Stimulated activated CD4-positive, alpha-beta T cell treated with anti-CD3 and anti-CD28 coated beads, Interleukin-4, amount 100 ng/mL, for 24 hours (primary cell): ENCODE measurements around the gene CTTNBP2.

Experiments used
- DNase-seq: peaks from one replicate; pipeline ENCODE4 v3.0.0-alpha.2; 2020

CTTNBP2 gene

DNA sequence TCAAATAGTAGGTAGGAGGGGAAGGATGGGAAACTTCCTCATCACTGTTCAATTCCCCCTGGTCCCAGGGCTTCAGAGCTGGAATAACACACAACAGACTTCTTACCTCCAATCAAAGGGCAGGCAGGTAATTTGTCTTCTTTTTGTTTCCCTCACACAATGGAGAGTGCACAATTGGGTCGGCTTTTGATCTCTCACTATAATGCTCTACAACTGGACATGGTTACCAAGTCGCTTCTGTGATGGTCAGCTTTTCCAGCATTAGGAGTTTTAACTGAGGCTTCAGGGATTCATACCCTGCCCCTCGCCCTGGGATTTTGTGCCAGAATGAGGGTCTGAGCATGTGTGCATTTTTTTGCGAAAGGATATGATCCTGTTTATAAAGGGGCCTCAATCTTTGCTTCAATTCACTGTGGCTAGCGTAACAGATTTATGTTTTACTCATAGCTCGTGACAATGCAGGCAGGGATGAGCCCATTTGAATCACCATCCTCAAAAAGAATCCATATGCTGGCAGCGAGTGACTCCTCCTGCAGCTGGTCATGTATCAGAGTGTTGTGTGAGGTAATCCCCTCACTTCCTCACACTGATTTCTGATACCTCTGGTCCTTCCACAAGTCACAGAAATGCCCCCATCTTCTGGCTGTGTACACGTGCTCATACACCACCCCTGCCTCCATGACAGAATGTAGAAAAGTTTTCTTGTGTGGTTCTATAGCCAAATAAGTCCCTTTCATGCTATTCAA lies 189.6 kb downstream of the CTTNBP2 start:
- DNase-seq: no peak

DNA sequence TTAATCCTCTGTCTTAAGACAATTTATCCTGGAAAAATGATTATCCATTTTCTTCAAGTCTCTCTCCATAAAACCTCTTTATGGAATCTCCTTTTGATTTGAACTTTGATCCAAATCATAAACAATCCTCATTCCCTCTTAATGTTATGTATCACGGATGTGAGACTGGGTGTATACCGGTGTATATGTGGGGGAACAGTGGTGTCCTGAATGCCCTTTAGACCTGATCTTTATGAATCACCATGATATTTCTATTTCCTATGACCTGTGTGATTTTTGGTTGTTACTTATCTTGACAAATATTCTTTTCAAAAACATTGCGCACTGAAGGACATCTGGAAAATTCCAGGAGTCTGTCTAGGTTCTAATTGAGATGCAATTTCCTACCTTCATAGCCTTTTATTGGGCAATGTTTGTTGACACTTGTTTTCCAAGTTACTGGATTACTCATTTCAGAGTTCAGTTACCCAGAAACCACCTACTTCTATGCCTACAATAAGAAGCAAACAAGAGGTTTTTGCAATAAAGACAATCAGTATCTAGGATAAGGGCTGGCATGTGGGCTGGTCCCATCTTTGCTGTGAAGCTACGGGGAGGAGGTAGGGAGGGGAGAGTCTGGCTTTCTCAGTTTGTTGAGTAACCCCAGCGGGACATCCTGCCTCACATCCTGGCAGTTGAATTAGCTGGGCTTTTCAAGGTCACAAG lies 190.4 kb downstream of the CTTNBP2 start:
- no peak for DNase-seq

DNA sequence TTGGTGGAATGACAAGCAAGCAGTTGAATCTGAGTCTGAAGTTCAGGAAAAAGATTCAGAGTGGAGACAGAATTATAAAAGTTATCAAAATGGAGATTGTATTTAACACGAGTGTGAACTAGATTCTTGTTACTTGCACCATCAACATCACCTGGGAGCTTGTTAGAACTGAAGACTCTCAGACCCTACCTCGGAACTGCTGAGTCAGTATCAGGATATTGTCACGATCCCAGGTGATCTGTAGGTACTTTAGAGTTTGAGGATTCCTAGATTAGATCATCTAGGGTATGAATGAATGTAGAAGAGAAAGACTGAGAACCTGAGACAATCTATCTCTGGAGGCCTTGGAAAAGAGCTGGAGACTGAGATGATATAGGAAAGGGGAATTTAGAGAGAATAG lies 194.1 kb downstream of the CTTNBP2 start:
- no peak for DNase-seq

DNA sequence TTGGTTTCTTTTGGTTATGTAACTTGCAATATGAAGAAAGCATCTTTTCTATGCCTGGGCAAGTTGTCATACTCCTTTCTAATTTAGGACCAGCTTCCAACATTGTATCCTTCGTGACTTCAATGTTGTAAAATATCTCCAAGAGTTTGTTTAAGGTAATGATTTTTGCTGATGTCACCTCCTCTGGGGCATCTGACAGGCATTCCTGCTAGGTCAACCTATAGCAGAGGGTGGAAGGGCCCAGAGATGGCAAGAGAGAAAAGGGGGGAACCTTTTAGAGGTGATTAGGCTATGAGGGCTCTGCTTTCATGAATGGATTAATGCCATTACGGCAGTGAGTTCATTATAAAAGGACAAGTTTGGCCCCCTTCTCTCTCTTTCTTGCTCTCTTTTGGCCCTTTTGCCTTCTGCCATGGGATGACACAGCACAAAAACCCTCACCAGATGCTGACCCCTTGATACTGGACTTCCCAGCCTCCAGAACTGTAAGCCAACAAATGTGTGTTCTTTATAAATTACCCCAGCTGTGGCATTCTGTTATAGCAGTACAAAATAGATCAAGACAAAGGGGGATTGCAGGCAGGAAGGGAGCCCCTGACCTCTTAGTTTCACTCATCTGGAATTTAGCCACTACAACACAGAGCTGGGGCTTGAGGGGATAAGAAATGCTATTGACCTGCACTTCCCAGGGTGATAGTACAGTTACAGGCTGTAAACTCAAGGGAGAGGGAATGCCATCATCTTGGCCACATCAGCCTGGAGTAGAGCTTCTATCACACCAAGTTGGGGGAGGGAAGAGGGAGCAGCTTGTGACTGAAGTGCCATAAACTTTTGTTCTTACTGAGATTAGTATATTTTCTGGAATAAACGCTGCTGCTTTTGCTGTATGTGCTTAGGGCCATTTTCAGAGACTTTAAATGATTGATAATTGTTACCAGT lies 197.5 kb downstream of the CTTNBP2 start:
- DNase-seq: no peak

DNA sequence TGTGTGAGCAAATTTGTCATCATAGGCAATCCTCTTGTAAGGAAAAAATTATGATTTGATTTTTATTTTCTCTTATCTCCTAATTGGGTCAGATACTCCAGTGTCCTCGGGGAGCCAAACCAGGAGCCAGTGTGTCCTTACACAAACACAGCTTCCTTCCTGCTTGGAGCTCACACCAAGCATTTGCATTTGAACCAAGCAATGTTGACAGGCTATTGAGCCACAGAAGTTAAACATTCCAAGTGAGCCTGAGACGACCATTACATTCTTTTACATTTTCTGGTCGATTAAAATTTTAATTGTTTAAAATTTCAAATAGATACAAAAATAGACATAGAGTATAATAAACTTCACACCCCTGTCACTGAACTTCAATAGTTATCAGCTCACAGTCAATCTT lies 198.6 kb downstream of the CTTNBP2 start:
- no peak for DNase-seq

DNA sequence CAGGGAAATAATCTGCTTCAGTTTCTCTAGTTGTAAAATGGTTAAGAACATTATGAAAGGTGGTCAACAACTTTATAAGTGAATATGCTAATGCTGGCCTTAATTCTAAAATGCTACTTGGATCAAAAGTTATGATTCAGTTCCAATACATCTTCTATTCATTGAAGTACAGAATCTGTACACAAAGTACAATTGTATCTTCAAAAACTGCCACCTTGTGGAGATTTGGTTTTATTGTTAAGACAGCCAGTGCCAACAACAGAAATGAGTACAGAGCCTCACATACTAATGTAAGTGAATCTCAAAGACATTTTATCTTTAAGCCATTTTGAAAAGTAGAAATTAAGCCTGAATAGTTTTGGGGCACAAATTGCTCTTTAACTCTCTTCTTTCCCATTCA lies 199.4 kb downstream of the CTTNBP2 start:
- DNase-seq: no peak

DNA sequence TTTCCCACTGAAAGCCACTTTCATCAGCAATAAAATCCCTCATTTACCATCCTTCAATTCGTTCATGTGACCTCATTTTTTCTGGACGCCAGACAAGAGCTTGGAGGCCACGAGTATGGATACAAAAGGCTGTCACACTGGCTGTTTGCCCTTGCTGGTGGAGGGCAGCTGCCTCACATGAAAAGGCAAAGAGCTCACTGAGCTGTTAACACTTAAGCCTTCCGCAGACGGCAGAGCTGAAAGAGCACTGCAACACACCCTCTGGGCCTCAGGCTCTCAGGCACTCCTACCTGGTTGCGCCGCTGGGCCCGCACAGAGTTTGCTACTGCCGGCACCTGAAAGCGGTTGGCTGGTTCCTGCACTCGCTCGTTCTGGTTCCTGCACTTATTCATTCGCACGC lies 199.9 kb downstream of the CTTNBP2 start:
- no peak for DNase-seq

DNA sequence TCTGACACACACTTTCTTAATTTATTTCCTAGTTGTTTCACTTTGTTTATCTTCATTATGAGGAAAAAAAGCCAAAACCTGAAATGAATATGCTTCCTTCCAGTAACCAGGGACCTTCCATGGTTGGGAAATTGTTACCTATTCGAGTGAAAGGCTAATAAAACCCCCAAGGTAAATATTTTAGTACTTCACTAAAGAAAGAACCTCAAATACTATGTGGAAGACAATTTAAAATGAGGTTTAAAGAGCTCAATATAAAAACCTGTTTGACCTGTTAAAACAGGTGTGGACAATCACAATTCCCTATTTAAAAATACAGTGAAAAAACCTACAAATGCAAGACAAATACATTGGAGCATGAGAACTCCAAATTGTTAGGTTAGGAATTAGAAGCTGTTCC lies 200.8 kb downstream of the CTTNBP2 start:
- no peak for DNase-seq

DNA sequence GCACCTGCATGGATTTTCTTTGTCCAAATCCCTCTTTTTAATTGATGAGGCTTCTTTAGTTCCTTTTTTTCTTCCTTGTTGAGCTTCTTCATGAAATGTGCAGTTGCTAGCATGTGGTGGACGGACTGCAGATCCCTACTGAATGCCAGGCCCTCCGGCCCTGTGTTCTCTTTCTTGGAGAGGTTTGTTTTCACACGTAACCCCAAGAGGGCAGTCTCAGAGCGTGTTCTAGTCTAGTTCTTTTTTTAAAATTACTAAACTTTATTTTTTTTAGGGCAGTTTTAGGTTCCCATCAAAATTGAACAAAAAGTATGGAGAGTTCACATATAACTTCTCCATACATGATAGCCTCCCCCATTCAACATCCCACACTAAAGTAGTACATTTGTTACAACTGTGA lies 203.4 kb downstream of the CTTNBP2 start:
- no peak for DNase-seq

DNA sequence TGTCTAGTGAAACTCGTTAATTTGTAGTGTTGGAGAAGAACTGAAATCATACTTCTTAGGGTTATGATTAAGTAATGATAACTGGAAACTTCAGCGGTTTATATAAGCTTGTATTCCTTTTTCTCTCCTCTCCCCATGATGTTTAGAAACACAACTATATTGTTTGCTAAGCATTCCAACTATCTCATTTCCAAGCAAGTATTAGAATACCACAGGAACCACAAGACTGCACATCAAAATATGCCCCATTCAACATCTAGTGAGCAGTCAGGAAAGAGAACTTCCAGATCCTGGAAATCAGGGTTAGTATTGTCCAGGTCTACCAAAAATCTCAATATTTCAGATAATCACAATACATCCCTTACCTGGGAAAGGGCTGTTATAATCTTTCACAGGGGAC lies 205.8 kb downstream of the CTTNBP2 start:
- DNase-seq: no peak

DNA sequence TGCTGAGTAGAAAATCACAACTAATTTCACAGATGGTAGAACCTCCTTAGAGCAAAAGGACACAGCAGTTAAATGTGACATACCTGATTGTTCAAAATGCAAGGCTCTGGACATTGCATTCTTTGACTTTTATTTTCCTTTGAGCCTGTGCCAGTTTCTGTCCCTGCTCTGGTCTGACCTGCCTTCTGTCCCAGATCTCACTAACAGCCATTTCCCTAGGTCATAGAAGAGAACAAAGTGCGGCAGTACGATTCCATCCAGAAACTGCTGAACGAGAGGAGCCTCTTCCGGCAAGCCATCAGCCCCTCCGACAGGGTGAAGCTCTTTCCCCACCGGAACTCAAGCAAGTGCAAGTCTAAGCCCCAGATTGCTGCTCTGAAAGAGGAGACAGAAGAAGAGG lies 206.6 kb downstream of the CTTNBP2 start:
- DNase-seq: no peak

DNA sequence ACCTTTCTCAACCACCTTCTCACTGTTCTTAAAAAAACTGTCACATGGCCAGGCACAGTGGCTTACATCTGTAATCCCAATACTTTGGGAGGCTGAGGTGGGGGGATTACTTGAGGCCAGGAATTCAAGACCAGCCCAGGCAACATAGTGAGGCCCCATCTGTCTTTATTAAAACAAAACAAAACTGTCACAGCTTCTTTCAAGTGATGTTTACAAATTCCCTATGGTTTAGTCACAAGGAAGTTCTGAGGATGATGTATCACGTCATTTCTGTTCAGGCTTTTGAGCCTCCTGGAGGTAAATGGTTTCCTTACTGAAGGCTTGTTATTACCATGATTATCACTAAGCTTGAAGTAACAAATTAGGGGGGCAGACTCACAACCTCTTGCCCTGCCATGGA lies 207.2 kb downstream of the CTTNBP2 start:
- DNase-seq: no peak

DNA sequence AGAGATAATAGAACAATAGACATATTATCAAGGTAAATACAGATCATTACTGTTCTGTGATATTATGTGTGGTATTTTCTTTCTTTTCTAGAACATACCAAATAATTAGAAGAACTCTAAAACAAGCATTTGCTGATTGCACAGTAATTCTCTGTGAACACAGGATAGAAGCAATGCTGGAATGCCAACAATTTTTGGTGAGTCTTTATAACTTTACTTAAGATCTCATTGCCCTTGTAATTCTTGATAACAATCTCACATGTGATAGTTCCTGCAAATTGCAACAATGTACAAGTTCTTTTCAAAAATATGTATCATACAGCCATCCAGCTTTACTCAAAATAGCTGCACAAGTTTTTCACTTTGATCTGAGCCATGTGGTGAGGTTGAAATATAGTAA lies 207.9 kb downstream of the CTTNBP2 start:
- no peak for DNase-seq

DNA sequence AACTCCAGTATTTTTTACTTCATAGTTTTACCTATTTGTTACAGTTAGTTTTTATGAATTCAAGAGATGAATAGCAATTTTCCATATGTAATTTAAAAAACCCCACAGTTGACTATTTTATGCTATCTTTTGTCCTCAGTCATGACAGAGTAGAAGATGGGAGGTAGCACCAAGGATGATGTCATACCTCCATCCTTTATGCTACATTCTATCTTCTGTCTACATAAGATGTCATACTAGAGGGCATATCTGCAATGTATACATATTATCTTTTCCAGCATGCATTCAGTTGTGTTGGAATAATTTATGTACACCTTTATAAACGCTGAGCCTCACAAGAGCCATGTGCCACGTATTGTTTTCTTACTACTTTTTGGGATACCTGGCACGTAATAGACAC lies 209.2 kb downstream of the CTTNBP2 start:
- DNase-seq: no peak

DNA sequence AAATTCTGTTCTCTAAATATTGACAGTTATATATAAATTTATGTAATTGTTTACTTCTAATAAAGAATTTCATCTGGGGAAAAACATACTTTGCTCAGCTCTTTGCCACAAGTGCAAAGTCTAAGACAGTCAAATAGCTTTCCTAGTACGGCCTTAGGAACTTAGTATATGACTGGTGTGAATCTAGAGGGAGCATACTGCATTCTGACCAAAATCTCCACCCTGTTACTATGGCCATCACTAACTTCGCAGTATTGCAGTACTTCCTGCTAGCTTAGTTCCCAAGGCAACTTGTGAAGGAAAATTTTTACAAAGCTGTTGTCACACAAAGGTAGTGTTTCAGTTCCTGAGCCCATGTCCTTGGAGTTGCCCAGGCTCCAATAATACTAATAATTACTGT lies 211.9 kb downstream of the CTTNBP2 start:
- DNase-seq: no peak
